Osteoblast (primary cell): Measurements from ENCODE around the gene ZBTB7C. TPM values are rescaled to one million over a fixed set of nuclear protein-coding genes. Genes with fewer than 3 reads are reported as not detected.
A peak's percentile ranks its signal among the peaks of the same experiment; 100 is the strongest.

Experiments
- DNase-seq: peaks from one replicate; pipeline ENCODE4 v3.0.0; 2011; ENCODE audit warnings: low spot score, mixed read lengths; ENCODE audit not compliant: insufficient read length; ENCODE audit errors: missing footprints
- H2AFZ ChIP-seq: 2 replicates; pipeline ENCODE4 v1.6.0; 2011; ENCODE audit warnings: mild to moderate bottlenecking, low read length
- H3K27ac ChIP-seq: 2 replicates; pipeline ENCODE4 v1.5.1; 2011; ENCODE audit warnings: mild to moderate bottlenecking, low read depth, low read length, moderate library complexity
- H3K27me3 ChIP-seq: 2 replicates; pipeline ENCODE4 v1.6.0; 2012; ENCODE audit warnings: mild to moderate bottlenecking, control low read depth, inconsistent platforms, low read length, moderate library complexity; ENCODE audit not compliant: insufficient read depth
- H3K36me3 ChIP-seq: 2 replicates; pipeline ENCODE4 v1.5.1; 2011; ENCODE audit warnings: mild to moderate bottlenecking, low read length, control low read depth, moderate library complexity; ENCODE audit not compliant: insufficient read depth
- H3K4me1 ChIP-seq: 2 replicates; pipeline ENCODE4 v1.5.1; 2011; ENCODE audit warnings: mild to moderate bottlenecking, low read length, control low read depth, moderate library complexity; ENCODE audit not compliant: insufficient read depth
- H3K4me2 ChIP-seq: 2 replicates; pipeline ENCODE4 v1.6.0; 2011; ENCODE audit warnings: mild to moderate bottlenecking, low read length; ENCODE audit not compliant: insufficient read depth
- H3K4me3 ChIP-seq: fragments of 200-600 bp; sonication (generic); 3 replicates; pipeline ENCODE4 v1.5.1; 2012; ENCODE audit warnings: mild to moderate bottlenecking, low read length, inconsistent platforms; ENCODE audit not compliant: insufficient read depth
- H3K79me2 ChIP-seq: 2 replicates; pipeline ENCODE4 v1.6.0; 2012; ENCODE audit warnings: mild to moderate bottlenecking, low read length, control low read depth, inconsistent platforms; ENCODE audit not compliant: insufficient read depth
- H3K9me3 ChIP-seq: 2 replicates; pipeline ENCODE4 v1.5.1; 2011; ENCODE audit warnings: low read depth, low read length, control low read depth
- H4K20me1 ChIP-seq: 2 replicates; pipeline ENCODE4 v1.6.0; 2012; ENCODE audit warnings: mild to moderate bottlenecking, low read length, control low read depth; ENCODE audit not compliant: insufficient read depth
- CTCF ChIP-seq: IDR thresholded peaks from 2 replicates; pipeline ENCODE4 v1.5.1; 2011; ENCODE audit warnings: mild to moderate bottlenecking, low read depth, low read length, moderate library complexity; ENCODE audit errors: extremely low read depth
- total RNA-seq: library from RNA; depleted of rRNA; stranded (reverse); fragments of >200 nt; gene quantifications from 2 replicates; pipeline ENCODE4 v1.2.3, GENCODE V29; 2012

Gene ZBTB7C
- total RNA-seq, 1 donor: 0.36 TPM

GRCh38 chr18:48007955-48008701, 401.1 kb downstream of the ZBTB7C start:
- DNase-seq: peak; percentile 94
- no peaks in the 10 kb centered on the region for H4K20me1 ChIP-seq
- H3K36me3 ChIP-seq: no peaks in the 10 kb centered on the region
- peak overlapping the region; percentile 78 for H3K4me2 ChIP-seq
- TF ChIP-seq CTCF: peak; percentile 22
- H2AFZ ChIP-seq: peak overlapping the region; percentile 67
- peaks cover 26% of the 10 kb centered on the region for H3K27me3 ChIP-seq
- peak overlapping the region; percentile 63 for H3K4me3 ChIP-seq
- no peaks in the 10 kb centered on the region for H3K79me2 ChIP-seq
- H3K9me3 ChIP-seq: no peaks in the 10 kb centered on the region
- H3K4me1 ChIP-seq: peaks cover 9% of the 10 kb centered on the region
- H3K27ac ChIP-seq: no peak overlapping the region

- Histone ChIP-seq H3K79me2 (no peaks in the 10 kb centered on the region), H3K4me2 (no peak overlapping the region), H3K36me3 (no peaks in the 10 kb centered on the region), H3K4me3 (no peak overlapping the region), H3K27me3 (peaks cover 22% of the 10 kb centered on the region), H2AFZ (peak overlapping the region; percentile 67), H3K9me3 (no peaks in the 10 kb centered on the region), H3K27ac (no peak overlapping the region), H3K4me1 (peaks cover 10% of the 10 kb centered on the region), H4K20me1 (no peaks in the 10 kb centered on the region)
- no peak for DNase-seq
- TF ChIP-seq CTCF: no peak
These were observed 401.8 kb downstream of the ZBTB7C start for GRCh38 chr18:48007381-48007780.

- Histone ChIP-seq H3K9me3 (no peaks in the 10 kb centered on the region), H3K36me3 (no peaks in the 10 kb centered on the region), H3K79me2 (no peaks in the 10 kb centered on the region), H3K4me3 (no peak overlapping the region), H4K20me1 (no peaks in the 10 kb centered on the region), H3K27ac (no peak overlapping the region), H2AFZ (no peak overlapping the region), H3K27me3 (peaks cover 17% of the 10 kb centered on the region), H3K4me2 (no peak overlapping the region), H3K4me1 (peaks cover 10% of the 10 kb centered on the region)
- DNase-seq: peak; percentile 84
- no peak for TF ChIP-seq CTCF
These were observed 402.6 kb downstream of the ZBTB7C start for GRCh38 chr18:48006415-48007175.

- Histone ChIP-seq H3K4me1 (peaks cover 10% of the 10 kb centered on the region), H3K79me2 (no peaks in the 10 kb centered on the region), H3K27ac (no peak overlapping the region), H3K36me3 (no peaks in the 10 kb centered on the region), H4K20me1 (no peaks in the 10 kb centered on the region), H3K9me3 (no peaks in the 10 kb centered on the region), H2AFZ (no peak overlapping the region), H3K27me3 (peaks cover 11% of the 10 kb centered on the region), H3K4me2 (no peak overlapping the region), H3K4me3 (no peak overlapping the region)
- no peak for DNase-seq
- TF ChIP-seq CTCF: no peak
These were observed 404.6 kb downstream of the ZBTB7C start for GRCh38 chr18:48004577-48004976.
